NCI-H2196 (cell line): ENCODE measurements around the gene WDR90.
"Not testable (repeated sequence)": the region's sequence is repeated elsewhere in the genome, so short reads cannot be mapped to it uniquely, and the experiment has no call there.

Experiments
- DNase-seq: peaks from one replicate; lab custom pipeline; 2025; ENCODE audit not compliant: unreplicated experiment; lab: John Stamatoyannopoulos, UW

The WDR90 gene

DNA sequence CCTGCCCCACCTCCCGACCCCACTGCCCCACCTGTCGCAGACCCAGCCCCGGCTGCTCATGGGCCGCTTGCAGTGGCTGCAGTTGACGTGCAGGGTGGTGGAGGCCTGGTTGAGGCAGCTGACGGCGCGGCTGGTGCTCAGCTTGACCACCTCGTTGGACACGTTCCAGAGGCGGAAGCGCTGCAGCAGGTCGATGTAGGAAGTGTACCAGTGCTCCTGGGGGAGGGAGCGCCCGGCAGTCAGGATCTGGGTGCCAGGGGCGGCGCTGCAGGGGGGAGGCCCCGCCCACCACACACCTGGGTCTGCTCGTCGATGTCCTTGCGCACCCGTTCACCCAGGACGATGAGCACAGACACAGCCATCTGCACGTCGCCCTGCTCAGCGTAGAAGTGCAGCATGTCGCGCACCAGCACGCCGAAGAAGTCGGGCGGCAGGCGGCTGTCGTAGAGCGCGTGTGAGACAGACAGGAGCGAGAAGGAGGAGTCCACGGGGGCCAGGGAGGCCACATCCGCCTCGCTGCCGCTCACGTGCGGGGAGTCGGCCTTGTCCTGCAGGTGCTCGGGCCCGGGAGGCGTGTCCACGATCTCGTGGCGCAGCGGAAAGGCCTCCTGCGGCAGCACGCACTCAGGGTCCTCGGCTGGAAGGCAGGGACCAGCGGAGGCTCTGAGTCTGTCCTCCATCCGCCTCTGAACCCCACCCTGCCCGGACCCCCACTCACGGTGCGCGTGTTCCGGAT is 36.0 kb downstream of the WDR90 start:
- DNase-seq = peak; percentile 91

DNA sequence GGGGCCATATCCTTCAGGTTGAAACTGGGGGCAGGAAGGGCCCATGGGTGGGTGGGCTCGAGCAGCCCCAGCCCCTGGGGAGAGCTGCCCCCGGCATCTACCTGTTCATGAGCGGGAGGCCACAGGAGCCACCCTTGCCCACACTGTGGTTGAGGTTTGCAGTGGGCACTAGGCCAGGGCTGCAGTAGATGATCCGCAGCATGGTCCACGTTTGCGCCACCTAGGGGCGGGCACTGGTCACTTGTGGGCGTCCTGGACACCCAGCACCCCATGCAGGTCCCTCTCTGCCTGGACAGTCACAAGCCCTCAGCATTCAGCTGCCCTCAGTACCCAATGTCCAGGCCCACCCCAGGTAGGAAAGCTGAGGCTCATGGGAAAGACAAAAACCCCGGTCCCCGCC is 36.8 kb downstream of the WDR90 start:
- DNase-seq = peak; percentile 80

DNA sequence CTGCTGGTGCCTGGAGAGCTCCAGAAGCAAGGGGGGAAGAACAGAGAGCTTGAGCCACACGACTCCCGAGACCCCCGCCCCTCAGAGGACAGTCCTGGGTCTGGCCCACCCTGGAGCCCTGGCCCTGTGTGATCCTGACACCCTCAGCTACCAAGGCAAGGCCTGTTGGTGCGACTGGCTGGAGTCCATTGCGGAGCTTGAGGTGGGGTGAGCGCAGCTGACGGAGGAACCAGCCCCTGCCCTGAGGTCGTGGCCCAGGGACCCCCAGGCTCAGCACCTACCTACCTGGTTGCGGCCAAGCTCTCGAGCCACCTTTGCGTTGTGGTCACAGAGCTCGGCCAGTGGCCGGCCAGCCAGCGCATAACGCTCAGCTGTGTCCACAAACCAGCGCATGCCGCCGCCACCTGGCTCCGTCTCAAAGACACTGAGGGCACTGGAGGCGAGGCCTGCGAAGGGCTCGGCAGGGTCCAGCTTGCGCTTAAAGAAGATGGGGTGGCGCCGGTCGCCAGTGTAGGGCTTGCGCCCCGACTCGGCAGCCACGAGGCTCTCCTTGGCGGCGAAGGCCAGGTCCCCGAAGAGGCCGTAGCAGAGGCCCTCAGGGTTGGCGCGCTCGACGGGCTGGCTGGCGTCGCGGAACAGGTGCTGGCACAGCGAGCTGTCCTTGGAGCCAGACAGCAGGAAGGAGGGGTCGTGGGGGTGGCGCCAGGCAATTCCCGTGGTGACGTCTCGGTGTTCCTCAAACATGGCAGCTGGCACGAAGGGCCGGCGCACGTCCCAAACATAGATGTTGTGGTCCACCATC is 37.5 kb downstream of the WDR90 start:
- DNase-seq = no peak

DNA sequence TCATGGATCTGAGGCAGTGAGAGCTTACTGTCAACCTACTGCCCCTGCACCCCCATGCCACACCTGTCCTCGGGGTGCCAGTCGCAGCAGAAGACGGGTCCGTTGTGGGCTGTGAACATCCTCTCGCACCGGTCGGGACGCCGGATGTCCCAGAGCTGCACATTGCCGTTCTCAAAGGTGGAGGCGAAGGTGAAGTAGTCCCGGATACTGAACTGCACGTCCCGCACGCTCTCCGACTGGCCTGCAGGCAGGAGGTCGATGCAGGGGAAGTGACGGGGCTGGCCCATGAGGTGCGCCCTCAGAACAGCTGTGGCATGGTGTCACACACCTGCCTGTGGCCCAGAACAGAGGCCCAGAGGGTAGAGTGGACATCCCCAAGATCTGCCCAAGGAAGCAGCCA is 38.3 kb downstream of the WDR90 start:
- DNase-seq = no peak

DNA sequence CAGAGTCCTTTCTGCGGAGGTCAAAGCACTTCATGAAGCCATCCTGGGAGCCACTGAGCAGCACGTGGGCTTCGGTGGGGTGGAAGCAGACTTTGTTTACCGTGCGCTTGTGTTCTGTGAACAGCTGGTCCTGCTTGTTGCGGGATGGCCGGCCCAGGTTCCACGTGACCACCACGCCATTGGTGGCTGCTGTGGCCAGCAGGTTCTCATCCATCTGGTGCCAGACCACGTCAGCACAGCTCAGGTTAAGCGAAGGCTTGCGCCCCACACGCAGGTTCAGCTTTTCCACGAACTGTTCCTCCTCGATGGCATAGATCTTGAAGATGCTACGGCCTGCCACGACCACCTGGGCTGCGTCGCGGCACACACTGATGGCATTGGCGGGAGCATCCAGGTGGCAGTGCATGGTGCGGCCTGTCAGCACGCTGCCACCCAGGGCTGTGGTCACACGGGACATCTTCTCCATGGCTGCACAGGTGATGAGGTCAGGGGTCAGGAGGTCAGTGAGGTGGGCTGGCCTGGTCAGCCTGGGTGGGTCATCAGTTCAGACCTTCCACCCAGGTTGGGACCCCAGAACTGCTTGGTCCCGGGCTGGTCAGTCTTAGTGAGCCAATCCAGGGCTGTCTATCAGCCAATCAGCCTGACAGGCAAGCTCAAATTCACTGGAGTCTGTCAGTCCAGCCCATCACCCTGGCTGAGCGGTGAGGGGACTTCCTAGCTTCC is 40.2 kb downstream of the WDR90 start:
- DNase-seq = no peak

DNA sequence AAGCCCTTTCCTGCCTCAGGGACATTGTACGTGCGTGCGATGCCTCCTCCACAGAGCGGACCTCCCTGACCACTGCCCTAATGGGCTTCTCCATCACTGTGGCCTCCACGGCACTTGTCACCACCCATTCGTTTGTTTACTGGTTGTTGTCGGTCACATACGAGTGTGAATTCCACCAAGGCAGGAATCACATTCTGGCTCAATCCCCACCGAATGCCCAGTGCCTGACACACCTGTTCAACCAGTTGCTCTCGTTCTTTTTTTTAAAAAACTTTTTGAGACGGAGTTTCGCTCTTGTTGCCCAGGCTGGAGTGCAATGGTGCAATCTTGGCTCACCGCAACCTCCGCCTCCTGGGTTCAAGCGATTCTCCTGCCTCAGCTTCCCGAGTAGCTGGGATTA is 42.1 kb downstream of the WDR90 start:
- not testable (repeated sequence) for DNase-seq

DNA sequence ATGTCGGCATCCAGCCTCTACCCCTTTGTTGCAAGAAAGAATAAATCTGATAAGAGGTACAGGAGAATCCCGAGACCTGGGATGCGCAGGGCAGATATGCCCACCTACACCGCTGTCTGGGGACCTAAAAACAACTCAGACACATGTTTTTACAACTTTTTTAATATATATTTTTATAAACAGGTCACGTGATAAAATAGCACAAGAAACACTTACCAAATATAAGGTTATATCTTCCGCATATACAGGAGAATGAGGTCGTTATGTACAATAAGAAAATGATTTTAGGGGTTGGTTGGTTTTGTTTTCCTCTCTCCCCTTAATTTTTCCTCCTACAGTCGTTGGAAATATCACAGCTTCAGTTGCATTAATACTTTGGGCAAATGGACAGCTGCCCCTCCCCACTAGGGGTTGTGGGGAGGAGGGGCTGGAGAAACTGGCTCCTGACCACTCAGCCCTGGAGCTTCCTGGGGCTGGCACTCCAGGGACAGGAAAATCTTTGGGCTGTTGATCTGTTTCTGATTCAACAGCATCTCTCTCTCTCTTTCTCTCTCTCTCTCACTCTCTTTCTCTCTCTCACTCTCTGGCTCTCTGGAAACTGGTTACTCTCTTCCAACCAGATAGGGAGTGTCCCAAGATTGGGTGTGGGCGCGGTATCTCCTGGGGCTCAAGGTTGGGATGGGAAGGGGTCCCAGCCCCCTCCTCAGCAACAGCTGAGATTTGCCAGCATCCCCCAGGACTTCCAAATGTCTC is 43.4 kb downstream of the WDR90 start:
- DNase-seq = no peak

DNA sequence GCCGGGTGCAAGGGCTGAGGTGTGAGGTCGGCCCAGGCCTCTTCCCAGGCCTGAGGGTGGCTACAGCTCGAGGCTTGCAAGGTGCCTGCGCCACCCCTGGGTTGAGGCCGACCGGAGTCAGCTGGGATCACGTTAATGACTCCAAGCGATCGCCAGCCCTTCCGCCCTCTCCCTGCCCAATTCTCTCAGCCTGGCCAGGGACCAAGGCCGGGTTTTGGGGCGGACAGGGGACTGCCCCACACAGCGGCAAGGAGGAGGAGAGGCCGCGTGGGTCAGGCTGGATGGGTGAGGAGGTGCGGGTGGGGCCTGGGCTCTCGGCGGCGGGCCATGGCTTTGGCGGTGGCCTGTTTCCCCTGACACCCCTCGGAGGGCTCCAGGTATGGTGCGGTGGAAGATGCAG is 44.2 kb downstream of the WDR90 start:
- no peak for DNase-seq

DNA sequence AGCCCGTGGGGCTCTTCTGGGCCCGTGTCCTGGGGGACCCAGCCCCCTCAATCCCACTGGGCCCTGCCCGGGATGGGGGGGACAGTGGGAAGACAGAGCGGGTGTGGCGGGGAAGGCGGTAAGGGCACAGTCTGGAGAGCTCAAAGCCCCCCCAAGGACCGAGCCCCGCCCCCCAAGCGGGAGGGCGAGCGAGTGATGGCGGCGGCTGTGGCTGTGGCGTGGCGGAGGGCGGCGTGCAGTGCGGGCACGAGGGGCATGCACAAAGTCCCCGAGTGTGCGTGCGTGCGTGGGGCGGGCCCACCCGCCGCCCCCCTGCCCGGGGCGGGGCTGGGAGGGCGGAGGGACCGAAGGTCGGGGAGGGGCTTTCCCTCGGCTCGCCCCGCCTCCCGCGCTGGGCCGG is 44.6 kb downstream of the WDR90 start:
- no peak for DNase-seq

DNA sequence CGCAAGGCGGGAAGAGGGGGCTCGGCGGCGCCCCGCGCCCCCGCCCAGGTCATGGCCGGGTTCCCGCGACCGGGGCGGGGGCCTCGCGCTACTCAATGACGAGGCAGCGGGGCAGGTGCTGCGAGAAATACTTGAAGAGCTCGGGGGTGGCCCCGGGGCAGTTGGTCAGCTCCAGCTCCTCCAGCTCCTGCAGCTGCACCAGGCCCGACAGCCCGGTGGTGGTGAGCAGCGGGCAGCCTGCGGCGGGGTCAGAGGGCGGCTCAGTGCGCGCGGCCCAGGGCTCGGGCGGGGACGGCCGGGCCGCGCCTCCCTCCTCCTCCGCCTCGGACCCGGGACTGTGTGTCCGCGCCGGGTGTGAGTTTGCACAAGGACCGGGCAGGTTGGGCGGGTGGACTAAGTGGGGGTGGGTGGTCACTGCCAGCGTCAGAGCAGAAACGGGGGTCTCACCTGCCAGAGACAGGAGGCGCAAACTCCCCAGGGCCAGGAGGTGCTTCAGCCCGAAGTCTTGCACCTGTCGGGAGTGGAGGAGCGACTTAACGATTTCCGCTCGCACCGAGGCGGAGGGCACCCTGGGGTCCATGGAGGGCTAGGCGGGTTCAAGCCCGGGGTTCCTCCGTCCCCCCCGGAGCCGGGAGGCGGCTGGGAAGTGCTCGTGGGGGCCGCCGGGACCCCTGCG is 45.2 kb downstream of the WDR90 start:
- no peak for DNase-seq

DNA sequence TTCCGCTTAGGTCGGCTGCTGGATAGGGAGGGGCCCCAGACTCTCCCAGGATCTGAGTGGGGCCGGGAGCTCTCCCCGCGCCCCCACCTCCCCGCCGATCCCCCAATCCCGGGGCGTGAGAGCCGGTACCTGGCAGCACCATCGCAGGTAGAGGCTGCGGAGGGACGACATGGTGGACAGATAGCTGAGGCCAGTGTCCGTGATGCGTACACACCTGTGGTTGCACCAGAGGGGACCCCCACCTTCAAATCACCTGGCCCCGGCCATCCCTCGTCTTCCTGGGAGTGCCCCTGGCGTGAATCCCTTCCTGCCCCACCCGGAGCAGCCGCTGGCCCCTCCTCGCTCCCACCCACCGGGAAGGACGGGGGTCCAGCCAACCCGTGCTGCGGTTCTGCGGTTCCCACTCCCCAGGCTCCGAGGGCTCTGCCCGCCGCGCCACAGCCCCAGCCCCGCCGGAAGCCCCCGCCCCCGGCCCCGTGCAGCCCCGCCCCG is 45.7 kb downstream of the WDR90 start:
- no peak for DNase-seq

DNA sequence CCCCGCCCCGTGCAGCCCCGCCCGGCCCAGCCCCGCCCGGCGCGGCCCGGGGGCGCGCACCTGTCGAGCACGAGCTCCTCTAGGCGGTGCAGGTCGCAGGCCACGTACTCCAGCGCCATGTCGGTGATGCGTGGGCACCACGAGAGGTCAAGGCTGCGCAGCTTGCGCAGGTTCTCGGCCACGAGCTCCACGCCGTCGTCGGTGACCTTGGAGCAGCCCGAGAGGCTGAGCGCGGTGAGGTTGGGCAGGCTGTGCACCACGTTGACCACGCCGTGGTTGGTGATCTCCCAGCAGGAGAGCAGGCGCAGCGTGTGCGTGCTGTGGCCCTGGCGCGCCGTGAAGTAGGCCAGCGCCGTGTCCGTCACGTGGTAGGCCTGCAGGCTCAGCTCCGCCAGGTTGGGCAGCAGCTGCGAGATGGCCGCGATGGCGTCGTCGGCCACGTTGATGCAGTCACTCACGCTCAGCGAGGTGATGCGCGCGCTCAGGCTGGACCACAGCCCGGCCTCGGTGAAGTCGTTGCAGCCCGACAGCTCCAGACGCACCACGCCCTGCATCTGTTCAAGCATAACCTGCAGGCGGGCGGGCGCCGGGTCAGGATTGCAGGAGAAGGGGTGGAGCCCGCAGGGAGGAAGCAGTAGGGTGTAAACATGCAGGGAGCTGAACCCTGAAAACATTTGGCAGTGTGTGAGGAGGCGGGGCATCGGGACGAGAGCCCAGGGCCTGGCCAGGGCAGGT is 46.4 kb downstream of the WDR90 start:
- peak; percentile 96 for DNase-seq

DNA sequence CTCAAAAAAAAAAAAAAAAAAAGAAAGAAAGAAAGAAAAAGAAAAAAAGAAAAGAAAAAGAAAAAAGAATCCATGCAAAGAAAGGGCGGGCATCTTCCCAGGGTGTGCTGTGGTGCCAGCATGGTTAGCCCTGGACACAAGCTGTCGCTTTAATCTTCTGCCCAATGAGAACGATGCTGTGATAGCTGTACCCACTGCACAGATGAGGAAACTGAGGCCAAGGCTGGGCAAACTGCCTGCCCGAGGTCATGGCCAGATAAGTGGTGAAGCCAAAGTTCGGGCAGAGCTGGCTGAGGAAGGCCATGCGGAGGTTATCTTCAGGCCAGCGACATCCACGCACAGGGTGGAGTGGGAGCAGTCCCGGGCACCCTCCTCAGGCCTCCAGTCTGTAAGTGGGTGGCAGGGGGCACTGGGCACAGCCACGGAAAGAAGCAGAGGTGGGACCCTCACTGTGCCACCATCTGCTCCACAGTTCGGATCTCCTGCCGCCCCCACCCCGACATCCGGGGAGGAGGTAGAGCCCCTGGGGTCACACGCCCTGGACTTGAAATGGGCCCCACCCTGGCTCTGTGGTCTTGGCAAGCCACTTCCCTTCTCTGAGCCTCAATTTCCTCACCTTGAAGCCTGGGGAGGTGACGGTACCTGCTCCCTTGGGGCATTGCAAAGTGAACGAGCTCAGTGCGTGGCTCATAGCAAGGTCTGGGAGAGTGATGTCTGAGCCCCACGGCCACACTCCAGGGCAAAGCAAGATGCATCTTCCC is 49.9 kb downstream of the WDR90 start:
- no peak for DNase-seq

DNA sequence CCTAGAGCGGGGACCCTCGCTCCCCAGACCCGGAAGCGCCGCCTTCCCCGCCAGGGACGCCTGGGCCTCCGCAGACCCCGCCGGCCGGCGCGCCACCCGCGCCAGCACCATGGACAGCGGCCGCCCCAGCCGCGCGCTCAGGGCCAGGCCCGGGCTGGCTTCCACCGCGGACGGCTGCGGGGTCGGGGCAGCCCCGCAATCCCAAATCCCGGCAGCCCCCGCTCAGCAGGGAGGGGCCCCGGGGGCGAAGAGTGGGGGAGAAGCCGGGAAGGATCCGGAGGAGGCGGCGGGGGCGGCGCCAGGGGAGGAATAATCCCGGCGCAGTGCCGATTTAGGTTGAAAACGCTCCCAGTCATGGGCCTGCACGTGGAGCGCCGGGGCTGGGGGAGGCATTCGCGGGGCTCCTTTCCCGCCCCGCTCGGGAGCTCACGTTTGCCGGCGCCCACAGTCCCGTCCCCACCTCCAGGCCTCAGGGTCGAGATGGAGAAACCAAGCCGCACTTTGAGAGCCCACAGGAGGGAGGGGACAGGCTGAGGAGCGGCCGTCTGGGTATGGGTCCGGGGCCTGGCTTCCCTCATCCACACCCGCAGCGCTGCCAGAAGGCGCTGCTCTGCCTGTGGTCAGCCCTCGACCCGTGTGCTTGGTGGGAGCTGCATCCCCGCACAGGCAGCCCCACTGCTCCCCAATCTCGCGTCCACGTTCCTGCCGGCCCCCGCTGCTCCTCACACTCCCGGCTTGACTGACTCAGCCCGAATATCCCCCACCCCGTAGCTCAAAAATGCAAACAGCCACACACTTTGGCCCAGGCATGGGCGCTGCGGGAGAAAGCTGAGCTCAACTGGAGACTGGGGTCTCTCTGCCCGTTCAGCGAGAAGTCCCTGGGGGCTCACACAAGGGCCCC is 51.8 kb downstream of the WDR90 start:
- no peak for DNase-seq

DNA sequence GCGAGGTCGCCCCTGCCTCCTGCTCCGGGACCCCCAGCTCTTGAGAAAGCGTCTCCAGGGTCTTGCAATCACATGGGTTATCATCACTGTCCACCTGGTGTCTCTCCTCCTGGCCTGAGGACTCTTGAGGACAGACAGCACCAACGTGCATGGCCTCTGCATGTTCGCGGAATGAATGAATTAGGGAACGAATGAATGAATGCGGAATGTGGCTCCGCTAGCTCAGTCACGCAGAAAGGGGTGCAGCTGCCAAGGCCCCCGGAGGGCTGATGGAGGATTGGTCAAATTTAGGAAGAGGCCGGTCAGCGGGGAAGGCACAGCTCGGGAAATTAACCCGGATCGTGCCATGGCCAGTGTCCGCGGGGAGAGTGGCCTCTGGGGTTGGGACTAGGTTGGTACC is 53.2 kb downstream of the WDR90 start:
- no peak for DNase-seq

DNA sequence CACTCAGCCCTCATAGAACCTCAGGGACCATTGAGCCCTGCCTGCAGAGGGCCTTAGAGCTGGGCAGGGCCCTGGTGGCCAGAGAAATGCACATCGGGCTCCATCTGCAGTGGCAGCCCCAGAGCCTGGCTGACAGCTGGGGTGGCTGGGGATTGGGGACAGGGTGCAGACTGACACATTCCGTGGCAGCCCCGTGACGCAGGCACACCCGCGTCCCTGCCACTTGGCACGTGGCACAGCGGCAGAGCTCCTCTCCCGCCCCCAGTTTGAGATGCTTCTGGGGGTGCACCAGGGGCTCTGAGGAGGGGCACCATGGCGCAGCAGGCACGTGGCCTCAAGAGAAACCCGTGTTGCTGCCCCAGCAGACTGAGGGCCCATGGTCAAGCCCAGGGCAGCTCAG is 54.2 kb downstream of the WDR90 start:
- no peak for DNase-seq

DNA sequence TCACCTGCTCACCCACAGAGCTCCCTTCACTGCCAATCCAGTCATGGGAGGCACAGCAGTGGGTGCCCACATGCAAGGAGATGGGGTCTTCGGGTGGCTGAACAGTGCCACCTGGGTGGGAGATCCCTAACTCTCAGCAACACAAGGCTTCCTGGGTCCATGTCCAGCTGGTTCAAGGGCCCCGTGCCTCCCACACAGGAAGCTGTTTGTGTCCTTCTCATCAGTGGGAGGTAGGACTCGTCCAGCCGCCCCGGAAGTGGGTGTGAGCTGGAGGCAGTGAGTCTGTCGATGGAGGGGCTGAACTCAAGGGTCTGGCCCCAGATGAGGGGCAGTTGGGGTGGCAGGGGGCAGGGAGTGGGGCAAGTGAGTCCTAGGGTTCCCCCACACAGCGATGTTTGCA is 54.9 kb downstream of the WDR90 start:
- no peak for DNase-seq
